NOMO-1 treated with dmso at 0.1 percent for 144 hours (cell line): ENCODE results near the gene BPTF.
"Not testable (repeated sequence)": the region's sequence is repeated elsewhere in the genome, so short reads cannot be mapped to it uniquely, and the experiment has no call there.

Experiments used
- DNase-seq: peaks from one replicate; lab custom pipeline; 2025; ENCODE audit not compliant: unreplicated experiment; lab: John Stamatoyannopoulos, UW

BPTF gene

GRCh38 chr17:67881083-67881482, 55.8 kb downstream of the BPTF start:
- DNase-seq = no peak

- DNase-seq = no peak
Measured at GRCh38 chr17:67884741-67885140, 59.4 kb downstream of the BPTF start.

GRCh38 chr17:67891481-67892119, 66.3 kb downstream of the BPTF start:
- DNase-seq = no peak

- DNase-seq = no peak
Measured at GRCh38 chr17:67902511-67903231, 77.4 kb downstream of the BPTF start.

GRCh38 chr17:67905298-67905697, 80.0 kb downstream of the BPTF start:
- not testable (repeated sequence) for DNase-seq

- DNase-seq = not testable (repeated sequence)
Measured at GRCh38 chr17:67910117-67910803, 85.0 kb downstream of the BPTF start.

- no peak for DNase-seq
Measured at GRCh38 chr17:67911059-67911782, 85.9 kb downstream of the BPTF start.

- no peak for DNase-seq
Measured at GRCh38 chr17:67912088-67912487, 86.8 kb downstream of the BPTF start.

GRCh38 chr17:67912656-67913055, 87.4 kb downstream of the BPTF start:
- DNase-seq = no peak

- DNase-seq = no peak
Measured at GRCh38 chr17:67920212-67920611, 94.9 kb downstream of the BPTF start.

GRCh38 chr17:67922503-67922902, 97.2 kb downstream of the BPTF start:
- DNase-seq = no peak

- not testable (repeated sequence) for DNase-seq
Measured at GRCh38 chr17:67928842-67929241, 103.5 kb downstream of the BPTF start.

GRCh38 chr17:67931227-67931626, 105.9 kb downstream of the BPTF start:
- no peak for DNase-seq

GRCh38 chr17:67942810-67943209, 117.5 kb downstream of the BPTF start:
- DNase-seq = no peak

GRCh38 chr17:67944035-67944434, 118.7 kb downstream of the BPTF start:
- DNase-seq = no peak

GRCh38 chr17:67946513-67946912, 121.2 kb downstream of the BPTF start:
- DNase-seq = no peak

- DNase-seq = no peak
Measured at GRCh38 chr17:67947325-67947813, 122.1 kb downstream of the BPTF start.

- no peak for DNase-seq
Measured at GRCh38 chr17:67950945-67951344, 125.6 kb downstream of the BPTF start.

GRCh38 chr17:67959510-67959909, 134.2 kb downstream of the BPTF start:
- DNase-seq = no peak

- DNase-seq = not testable (repeated sequence)
Measured at GRCh38 chr17:67960276-67960675, 135.0 kb downstream of the BPTF start.

GRCh38 chr17:67962156-67962555, 136.9 kb downstream of the BPTF start:
- DNase-seq = not testable (repeated sequence)
